ENCODE measurements around the gene NDUFAB1.
A peak's percentile ranks its signal among the peaks of the same experiment; 100 is the strongest.
"Not testable (repeated sequence)": the region's sequence is repeated elsewhere in the genome, so short reads cannot be mapped to it uniquely, and the experiment has no call there.

Gene NDUFAB1

GRCh38 chr16:23583271-23583670 lies 12.8 kb downstream of the NDUFAB1 start:
- DNase-seq, result not testable (repeated sequence)

- DNase-seq, result no peak
Observed at GRCh38 chr16:23581764-23582163, 14.4 kb downstream of the NDUFAB1 start.

DNA sequence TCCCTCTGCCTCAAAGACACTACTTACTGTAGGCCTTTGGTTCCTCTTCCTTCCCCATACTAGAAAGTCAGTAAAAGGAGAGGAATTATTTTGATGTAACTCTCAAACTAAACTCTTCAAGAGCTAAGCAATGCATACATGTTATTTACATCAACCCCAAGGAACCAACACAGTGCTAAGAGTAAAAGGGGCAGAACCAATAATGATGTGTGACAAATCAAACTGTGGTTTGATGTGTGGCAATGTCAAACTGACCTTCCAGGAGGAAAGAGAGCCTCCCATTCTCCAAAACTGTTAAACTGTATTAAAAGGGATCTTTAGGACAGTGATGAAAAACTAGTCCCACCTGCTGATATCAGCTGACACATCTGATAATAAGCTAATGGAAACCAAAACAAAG lies 15.7 kb downstream of the NDUFAB1 start:
- DNase-seq, result no peak

DNA sequence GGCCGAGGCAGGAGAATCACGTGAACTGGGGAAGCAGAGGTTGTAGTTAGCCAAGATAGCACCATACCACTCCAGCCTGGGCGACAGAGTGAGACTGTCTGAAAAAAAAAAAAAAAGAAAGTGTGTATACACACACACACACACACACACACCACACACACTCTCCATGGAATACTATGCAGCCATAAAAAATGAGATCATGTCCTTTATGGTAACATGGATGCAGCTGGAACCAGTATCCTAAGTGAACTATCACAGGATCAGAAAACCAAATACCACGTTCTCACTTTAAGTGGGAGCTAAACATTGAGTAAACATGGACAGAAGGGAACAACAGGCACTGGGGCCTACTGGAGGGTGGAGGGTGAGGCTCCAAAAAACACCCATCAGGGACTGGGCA lies 16.7 kb downstream of the NDUFAB1 start:
- DNase-seq, result no peak

- DNase-seq, result no peak
Observed at GRCh38 chr16:23578101-23578830, 17.9 kb downstream of the NDUFAB1 start.

DNA sequence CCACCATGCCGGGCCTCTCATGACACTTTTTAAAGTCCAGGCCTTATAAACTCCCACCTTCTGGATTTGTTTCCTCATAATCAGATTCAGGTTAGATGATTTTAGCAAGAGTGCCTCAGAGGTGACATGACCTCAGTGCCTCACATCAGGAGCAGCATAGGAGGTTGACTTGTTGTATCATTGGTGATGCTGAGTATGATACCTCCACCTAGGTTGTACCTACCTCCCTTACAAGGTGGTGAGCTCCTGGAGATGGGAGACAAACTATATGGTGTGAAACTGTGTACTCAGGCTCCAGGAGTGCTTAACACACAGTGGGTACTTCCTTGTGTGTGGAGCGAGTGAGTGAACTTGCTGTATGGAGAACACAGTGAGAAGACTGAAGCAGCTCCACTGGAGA lies 18.6 kb downstream of the NDUFAB1 start:
- no peak for DNase-seq

DNA sequence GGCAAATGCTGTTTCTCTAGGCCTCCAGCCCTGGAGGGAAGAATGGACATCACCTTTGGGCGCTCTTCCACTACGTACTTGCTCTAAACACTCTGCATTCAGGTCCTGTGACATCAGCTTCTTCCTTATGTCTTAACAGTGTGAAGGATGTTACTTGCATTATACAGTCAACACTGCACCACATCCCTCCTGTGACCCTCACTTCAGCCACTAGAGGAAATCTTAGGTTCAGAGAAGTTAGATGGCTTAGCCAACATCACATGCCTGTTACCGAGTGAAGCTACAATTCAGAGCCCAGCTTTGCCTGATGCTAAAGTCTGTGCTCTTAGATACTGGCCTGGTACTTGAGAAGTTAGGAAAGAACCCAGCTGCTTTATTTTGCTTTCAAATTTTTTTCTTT lies 20.3 kb downstream of the NDUFAB1 start:
- DNase-seq, result no peak

DNA sequence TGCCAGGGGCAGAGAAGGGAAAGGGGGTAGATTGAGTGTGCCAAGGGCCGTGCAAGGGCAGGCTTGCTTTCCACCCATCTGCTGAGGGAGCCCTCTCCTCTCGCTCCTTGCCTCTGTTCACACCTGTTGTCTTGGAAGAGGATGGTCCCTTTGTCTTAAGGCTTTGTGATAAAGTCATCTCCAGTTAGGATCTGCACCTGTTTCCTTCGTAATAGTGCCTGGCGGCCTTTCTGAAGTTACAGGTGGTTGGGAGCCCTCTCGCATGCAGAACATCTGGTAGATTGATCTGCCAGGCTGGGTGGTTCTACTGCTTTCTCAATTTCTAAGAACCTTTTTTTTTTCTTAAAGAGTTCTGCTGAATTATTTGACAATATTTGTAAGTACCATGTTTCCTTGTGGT lies 22.3 kb downstream of the NDUFAB1 start:
- no peak for DNase-seq

GRCh38 chr16:23572394-23572793 lies 23.7 kb downstream of the NDUFAB1 start:
- no peak for DNase-seq

GRCh38 chr16:23571895-23572294 lies 24.2 kb downstream of the NDUFAB1 start:
- DNase-seq, result no peak

DNA sequence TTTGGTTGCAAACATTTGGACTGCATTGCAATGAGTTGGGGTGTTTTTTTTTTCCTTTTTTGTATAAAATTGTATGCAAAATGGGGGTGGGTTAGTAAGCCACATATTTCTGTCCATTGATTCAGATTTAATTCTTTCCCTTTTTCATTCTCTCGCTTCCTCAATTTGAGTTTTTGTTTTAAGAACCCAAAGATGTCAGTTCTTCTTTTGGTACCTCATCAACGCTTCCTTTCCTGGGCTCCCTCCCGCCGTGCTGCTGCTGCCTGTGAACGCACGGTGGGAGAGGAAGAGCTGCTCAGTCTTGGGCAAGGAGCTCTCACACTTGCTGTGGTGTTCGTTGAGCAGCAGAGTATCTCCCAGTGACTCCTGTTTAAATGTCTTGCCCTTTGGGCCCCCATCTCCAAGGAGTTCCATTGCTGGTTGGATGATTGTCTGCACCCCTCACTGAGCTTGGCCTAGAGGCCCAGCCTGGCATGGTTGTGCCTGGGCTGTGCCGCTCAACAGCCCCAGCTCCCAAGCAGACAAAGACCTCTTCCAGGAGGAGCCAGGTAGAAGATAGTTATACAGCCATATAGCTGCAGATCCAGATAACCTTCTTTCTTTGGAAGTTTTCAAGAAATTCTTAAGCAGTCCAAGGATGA lies 25.0 kb downstream of the NDUFAB1 start:
- no peak for DNase-seq

DNA sequence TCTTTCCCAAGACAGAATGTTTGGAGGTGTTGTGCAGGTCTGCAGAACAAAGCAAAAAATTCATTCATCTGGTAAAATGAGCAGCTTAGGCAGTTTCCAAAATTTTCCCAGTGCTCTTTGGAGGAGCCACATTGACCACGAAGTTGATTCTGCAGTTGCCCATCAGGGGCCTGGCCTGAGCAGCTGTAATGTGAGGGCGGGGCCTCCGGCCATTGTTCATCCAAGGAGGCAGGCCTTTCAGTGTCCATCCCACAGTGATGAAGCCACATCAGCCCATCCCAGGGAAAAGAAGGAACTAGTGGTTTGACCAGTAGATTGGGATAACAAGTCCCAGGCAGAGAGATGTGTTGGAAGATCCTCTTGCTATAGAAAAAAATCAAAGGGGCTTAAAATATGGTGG lies 28.5 kb downstream of the NDUFAB1 start:
- no peak for DNase-seq

DNA sequence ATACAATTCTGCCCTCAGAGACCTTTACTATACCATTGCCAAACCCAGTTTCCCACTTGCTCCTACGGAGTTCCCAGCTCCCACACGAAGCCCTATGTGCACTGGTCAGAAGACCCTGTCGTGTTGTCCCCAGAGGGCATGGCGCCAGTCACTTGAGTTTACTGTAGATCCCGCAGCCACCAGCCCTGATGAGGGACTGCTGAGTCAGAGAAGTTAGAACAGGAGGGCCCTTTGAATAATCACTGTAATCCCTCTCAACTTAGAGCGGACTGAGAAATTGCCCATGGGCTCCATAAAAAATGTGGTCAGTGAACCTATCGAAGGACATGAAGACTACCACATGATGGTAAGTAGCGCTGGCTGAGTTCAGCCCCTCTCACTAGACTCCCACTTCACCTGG lies 29.4 kb downstream of the NDUFAB1 start:
- DNase-seq, result no peak

DNA sequence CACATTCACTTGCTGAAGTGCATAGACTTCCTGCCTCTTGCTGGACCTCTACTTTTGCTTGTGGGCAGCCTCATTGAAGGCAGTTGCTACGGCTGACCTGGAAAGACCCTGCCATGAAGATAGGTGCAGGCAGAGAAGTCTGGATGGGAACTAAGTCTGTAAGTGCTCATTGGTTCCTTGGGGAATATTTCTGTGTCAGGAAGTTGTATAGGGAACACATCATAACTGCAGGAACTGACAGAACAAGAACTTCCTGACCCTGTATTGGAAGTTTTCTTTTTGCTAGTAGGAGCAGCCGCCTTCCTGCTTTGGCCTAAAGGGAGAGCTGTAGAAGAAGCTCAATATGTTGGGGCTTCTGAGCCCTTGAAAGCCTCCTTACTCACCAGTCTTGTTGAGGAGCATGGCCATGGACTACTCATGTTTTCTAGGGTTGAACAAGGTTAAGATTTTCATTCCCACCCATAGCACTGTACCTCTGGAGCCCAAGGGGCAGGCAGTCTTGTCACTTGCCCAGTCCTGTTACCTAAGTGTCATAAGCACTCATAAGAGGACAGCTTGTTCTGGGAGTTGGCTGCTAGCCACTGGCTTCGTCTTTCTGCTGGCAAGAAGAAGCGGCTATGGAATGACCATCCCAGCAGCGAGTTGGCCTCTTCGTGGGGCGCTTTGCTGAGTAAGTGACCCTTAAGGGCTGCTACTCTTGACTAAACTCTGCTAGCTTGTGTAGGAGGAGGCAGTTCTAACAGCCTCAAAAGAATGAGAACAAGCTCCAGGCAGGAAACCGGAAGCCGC lies 31.3 kb downstream of the NDUFAB1 start:
- no peak for DNase-seq

DNA sequence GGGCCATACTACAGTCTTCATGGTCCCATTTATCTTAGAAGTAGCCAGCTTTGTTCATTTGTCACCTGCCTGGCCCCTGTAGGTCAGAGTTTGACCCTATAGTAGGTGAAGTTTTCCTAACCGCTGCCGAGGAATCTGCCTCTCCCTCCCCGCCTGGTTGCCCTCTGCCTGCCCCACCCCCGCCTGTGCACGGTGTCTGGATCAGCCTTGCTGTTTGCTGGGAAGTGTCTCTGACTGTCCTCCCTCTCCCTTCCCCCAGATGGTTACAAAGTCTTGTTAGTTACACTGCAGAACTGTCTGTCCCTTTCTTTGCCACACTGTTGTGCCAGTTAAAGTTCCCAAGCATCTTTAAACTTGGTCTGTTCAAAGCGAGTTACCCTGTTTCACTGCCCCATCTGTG lies 32.9 kb downstream of the NDUFAB1 start:
- no peak for DNase-seq

DNA sequence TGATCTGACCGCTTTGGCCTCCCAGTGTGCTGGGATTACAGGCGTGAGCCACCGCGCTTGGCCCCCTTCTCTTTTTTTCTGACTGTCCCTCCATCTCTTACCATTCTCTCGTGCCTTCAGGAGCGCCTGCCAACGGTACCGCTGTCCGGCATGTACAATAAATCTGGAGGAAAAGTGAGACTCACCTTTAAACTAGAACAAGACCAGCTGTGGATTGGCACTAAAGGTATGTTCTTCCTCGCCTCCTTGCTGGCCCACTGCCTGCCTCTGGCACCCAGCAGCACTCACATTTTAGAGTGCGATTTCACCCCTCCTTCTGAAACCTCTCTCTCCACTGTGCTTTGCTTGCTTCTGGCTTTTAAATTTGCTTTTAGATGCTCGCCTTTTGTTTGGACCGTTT lies 33.6 kb downstream of the NDUFAB1 start:
- no peak for DNase-seq

DNA sequence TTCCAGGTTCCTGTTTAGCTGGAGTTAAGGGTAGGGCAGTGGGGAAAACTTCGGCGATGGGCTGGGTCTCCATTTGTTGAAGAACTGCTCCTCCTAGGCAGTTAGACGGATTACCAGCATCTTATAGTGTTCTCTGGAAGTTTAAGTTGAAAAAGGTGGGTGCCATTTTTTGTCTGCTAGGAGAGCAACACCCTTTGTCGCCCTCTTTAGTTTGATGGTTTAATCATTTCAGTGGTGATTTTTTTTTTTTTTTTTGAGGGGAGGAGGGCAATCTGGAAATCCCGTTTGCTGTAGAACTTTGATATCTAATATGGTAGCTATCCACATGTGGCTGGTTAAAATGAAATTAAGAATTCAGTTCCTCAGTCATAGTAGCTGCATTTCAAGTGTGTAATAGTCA lies 34.5 kb downstream of the NDUFAB1 start:
- DNase-seq, result no peak

DNA sequence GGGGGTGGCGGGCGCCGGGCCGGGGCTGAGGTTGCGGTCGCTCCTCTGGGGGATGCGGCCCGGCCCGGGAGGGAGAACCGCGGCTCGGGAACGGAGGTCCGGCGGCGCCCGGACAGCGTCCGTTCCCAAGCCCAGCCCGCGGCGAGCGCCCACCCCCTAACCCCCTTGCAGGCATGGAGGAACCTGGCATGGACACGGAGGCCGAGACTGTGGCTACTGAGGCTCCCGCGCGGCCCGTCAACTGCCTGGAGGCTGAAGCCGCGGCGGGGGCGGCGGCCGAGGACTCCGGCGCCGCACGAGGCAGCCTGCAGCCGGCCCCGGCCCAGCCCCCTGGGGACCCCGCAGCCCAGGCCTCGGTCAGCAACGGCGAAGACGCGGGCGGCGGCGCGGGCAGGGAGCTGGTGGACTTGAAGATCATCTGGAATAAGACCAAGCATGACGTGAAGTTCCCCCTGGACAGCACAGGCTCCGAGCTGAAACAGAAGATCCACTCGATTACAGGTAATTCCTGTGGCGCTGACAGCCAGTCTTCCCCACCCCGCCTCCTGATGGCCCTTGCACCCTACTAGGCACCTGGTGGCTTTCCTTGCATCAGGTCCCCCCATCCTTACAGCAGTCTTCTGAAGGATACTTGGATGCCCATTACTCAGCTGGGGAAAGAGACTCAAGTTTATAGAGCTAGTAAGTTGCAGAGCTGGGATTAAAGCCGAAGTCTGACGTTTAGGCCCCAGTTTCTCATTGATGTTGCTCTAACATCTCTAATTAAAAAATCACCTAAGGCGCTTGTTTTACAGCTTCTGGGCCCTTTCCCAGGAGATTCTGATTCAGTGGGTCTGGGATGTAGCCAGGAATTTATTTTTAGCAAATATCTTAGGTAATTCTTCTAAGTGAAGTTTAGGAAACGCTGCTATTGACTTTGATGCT lies 38.1 kb downstream of the NDUFAB1 start:
- DNase-seq, result no peak

GRCh38 chr16:23556881-23557778 lies 39.0 kb downstream of the NDUFAB1 start, which contains the start of the genes EARS2 and UBFD1:
Gene EARS2, minus strand, starts transcription at chr16:23557350. Its CDS starts 7 bp downstream, at chr16:23557343.
Gene UBFD1, plus strand, starts transcription at chr16:23557727. Its CDS starts 16 bp downstream, at chr16:23557743.
- peak; percentile 88 for DNase-seq

DNA sequence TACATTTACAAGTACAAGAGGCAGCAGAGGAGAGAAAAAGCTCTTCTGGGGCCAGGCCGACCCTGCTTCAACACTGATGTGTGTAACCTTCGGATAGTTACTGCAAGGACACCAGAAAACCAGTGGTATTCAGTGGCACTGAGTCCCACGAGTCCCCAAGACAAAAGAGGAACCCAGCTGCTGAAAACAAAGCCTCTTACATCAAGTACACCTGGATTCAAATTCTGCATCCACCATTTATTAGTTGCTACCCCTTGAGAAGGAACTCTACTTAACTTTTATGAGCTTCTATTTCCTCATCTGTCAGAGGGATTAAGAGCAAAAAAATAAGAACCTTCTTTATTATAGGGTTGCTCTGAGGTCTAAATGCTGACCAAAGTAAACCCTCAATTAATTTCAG lies 41.6 kb downstream of the NDUFAB1 start:
- DNase-seq, result no peak

GRCh38 chr16:23552161-23552560 lies 44.0 kb downstream of the NDUFAB1 start:
- DNase-seq, result no peak

GRCh38 chr16:23549938-23550337 lies 46.2 kb downstream of the NDUFAB1 start:
- DNase-seq, result no peak

All from NCI-H187 treated with DMSO at 0.1 percent for 48 hours (cell line).